ENCODE data around the gene SEMA3A.

DNA sequence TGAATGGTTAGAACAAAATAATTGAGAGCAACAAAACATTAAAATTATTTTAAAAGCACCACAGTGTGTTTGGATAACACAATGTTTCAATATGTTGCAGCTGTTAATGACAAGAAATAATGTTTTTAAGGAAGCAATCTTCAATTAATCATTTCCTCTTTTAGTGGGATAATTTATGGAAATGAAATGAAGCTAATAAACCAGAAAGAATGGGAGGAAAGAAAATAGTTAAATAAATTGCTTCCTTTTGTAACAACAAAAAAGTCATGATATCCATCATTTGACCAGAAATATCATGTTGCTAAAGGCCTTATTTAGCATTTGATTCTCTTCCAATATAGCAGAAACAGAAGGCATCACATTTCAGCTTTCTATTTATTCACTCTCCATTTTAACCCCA, 224.5 kb downstream of the SEMA3A start:
- TF ChIP-seq EZH2phosphoT487 (IDR thresholded peaks at IDR 0.05; ENCODE audit: borderline replicate concordance, low read depth, low read length) (no peak), CTCF (conservative IDR thresholded peaks at IDR 0.05; ENCODE audit: low read length) (no peak)

Measured in OCI-LY7 (cell line).